GM18517 (cell line): ENCODE data around the gene SLC27A2.
"Not testable (repeated sequence)": the region's sequence is repeated elsewhere in the genome, so short reads cannot be mapped to it uniquely, and the experiment has no call there.

ENCODE experiments used
- ATAC-seq: cut with Tn5 transposase; IDR thresholded peaks from one replicate; pipeline ENCODE4 v1.9.1; 2021; ENCODE audit warnings: mild to moderate bottlenecking, moderate library complexity; ENCODE audit not compliant: unreplicated experiment

The SLC27A2 gene

DNA sequence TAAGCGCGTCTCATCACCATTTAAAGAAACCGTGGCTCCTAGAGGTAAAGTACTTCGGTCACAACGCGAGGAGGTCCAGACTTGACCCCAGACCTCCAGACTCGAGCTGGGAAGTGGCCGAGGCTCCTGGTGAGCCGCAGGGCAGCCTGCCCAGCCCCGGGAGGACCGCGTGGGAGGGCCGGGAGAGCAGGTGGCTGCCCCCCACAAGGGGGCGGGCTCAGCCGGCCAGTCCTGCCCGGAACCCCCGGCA is at the start of gene SLC27A2:
Gene SLC27A2, plus strand, starts transcription at position 228 of the 250 bp plus-strand sequence. CDS start 232 bp downstream, outside the sequence.
- no peak for ATAC-seq

DNA sequence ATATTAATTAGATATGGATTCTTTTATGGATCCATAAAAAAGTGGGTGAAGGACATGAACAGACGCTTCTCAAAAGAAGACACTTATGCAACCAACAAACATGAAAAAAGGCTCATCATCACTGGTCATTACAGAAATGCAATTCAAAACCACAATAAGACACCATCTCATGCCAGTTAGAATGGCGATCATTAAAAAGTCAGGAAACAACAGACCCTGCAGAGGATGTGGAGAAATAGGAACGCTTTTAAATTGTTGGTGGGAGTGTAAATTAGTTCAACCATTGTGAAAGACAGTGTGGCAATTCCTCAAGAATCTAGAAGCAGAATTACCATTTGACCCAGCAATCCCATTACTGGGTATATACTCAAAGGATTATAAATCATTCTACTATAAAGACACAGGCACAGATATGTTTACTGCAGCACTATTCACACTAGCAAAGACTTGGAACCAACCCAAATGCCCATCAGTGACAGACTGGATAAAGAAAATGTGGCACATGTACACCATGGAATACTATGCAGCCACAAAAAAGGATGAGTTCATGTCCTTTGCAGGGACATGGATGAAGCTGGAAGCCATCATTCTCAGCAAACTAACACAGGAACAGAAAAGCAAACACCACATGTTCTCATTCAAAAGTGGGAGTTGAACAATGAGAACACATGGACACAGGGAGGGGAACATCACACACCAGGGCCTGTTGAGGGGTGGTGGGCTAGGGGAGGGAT is 49.6 kb upstream of the SLC27A2 start:
- ATAC-seq = not testable (repeated sequence)

DNA sequence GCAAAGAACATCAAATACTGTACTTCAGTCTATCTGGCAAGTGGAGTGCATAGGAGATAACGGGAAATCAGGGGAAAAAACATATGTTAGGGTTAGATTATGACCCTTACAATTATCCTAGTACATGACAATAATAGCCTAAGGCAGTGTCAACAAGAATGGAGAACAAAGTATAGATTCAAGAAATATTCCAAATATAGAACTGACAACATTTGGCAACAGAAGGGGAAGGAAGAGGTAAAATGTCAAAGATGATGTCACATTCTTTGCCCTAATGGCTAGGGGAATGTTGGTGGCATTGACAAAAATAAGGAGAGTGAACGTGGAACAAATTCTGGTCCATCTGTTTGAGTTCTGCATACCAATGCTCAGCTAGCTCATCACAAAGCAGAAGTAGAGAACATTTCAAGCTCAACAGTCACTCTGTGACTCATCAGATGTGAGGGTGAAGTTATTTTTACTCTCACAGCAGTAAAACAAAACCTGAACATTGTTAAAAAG is 47.4 kb upstream of the SLC27A2 start:
- peak; percentile 78 for ATAC-seq

DNA sequence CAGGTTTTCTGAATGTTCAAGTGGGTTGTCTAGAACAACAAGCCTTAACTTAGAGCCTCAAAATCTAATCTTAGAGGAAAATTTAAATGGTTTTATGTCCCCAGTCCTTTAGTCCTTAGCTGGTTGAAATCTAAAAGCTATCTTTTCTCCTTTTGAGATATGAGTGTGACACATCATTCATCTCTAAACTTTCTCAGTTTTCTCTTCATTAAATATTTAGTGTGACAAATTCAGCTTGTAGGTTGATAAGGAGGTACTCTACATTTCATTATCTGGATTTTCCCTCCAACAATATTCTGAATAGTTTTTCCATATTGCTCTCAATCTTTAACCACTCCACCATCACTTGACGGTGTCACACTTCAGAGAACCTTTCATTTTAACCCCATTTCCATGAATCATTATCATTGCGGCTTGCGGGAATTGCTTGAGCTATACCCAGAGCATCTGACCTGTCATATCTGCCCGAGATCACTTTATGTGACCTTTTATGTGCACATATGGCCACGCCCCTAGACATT is 46.9 kb upstream of the SLC27A2 start:
- ATAC-seq = peak; percentile 60

DNA sequence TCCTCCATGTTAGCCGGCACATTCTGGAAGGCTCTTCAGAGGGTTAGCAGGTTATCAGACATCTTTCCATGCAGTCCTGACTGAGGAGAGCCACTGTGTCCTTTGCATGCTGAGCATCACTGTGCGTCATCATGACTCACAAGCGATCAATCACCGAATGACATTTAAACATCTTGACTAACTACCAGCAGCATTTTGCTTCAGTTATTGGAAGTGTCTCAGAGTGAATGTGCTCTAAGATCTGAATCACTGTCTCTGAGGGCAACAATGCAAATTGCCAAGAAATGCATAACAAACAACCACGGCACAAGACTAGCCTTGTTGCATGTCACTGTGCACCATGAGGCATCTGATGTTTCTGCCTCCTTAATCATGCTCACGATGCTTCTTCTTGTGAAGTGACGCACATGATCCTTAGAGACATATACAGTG is 44.6 kb upstream of the SLC27A2 start:
- no peak for ATAC-seq

DNA sequence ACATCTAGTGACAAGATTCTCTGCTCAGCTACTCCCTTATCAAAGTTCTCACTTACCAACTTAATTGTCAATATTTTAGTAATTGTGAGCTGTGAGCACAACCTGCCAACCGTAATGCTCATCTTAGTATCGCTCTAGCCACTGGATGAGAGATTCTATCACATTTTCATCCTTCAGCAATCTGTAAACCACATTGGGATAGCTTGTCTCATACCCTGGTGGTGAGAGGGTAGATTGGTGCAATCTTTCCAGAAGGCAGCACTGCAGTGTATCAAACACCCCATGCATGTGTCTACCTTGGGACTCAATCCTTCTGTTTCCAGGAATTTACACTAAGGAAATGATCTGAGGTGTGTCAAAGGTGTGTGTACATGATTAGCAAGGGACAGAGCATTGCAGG is 44.1 kb upstream of the SLC27A2 start:
- ATAC-seq = no peak

DNA sequence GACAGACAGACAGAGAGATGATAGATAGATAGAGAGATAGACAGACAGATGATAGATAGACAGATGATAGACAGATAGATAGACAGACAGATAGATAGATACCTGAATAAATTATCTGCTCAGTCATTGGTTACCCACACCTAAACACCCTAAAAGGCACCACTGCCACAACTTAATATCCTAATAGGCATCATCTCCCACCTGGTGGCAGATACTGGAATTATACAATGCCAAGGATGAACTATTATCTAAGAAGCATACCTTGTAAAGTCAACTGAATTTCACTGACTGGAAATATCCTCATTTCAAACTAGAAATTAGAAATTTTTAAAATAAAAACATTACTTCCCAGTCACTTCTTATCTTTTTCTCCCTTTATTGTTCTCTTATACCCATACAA is 43.6 kb upstream of the SLC27A2 start:
- ATAC-seq = no peak

DNA sequence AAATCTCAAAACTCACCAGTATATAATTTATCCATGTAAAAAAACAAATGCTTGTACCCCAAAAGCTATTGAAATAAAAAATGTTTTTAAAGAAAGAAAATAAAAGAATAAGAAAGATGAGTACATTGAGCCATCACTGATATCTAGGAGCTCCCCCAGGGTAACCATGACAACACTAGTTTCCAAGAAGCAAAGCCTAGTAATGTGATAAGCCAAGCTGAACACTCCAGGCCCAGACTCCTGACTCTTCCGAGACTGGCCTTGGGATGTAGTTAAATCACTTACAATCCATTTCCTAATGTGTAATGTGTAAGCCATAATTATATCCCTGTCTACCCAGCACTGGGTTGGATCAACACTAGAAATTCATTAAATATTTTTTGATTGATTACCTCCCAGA is 41.9 kb upstream of the SLC27A2 start:
- no peak for ATAC-seq

DNA sequence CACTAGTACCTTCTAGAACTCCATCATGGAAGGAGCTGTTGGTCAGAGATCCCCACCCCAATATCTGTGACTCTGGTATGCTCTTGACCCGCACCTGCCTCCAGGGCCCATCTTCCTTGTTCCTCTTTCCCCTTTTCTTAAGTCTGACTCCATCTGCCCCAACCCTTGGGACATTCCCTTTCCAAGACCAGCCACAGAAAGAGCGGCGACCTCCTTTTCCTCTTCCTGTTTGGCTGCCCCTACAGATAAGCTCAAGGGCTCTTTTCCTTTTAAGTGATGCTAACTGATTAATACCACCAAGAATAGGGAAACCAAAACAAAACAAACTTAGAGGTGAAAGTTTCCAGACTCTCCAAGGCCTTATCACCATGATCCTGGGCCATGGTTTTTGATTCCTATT is 41.0 kb upstream of the SLC27A2 start:
- ATAC-seq = no peak

DNA sequence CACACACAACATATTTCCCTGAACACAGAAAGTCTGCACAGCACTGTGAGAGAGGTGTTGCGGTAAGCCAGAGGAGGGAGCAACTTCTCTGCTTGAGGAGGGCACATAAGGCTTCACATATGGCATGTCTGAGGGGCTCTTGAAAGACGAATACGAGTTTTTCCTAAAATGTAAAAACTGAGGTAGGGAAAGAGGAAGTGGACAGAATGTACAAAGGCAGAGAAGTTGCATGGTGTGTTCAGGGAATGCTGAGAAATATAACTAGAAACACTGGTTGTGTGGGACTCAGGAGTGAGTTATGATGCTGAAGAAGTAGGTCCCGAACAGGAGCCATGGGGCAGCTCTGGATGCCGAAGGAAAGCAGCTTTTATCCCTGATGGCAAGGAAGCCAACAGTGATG is 40.1 kb upstream of the SLC27A2 start:
- no peak for ATAC-seq

DNA sequence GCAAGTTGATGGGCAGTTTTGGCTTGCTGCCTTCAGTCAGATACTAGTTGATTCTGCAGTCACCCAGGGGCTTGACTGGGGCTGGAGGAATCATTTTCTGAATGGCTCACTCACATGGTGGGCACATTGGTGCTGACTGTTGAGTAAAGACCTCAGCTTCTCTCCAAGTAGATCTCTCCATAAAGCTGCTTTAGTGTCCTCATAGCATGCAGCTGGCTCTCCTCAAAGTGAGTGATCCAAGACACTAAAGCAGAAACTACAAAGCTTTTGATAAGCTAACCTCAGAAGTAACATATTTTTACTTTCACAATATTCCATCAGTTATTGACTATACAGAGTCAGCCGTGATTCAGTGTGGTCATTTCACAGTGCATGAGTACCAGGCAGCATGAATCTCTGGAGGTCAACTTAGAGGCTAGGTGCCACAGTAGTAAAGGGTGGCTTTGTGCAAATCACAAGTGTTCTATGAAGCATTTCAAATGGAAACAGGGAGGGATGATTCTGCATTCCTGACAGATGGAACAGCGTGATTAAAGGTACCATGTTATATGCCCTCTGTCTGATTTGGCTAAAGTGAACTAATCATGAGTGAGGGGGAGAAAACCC is 38.6 kb upstream of the SLC27A2 start:
- ATAC-seq = no peak

DNA sequence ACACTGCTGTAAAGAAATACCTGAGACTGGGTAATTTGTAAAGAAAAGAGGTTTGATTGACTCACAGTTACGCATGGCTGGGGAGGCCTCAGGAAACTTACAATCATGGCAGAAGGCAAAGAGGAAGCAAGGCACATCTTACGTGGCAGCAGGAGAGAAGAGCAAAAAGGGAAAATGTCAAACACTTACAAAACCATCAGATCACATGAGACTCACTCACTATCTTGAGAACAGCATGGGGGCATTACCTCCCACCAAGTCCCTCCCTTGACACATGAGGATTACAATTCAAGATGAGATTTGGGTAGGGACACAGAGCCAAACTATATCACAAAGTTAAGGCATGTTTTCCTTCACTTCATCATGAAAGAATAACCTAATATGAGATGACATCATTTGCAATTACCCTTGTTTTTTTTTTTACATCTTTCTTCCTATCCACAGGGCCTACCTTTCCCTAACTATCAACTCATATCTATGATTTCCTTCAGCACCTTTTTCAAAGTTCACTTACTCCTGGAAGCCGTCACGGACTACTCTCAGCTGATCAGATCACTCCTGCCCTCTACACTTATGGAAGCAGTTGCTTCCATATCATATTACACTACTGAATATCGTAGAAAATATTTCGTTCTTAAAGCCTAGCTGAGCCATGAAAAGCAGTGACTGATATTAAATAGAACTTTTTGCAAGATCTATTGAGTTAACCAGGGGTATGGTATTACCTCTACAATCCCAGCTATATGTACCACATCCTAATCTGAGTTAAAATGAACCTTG is 37.5 kb upstream of the SLC27A2 start:
- no peak for ATAC-seq

DNA sequence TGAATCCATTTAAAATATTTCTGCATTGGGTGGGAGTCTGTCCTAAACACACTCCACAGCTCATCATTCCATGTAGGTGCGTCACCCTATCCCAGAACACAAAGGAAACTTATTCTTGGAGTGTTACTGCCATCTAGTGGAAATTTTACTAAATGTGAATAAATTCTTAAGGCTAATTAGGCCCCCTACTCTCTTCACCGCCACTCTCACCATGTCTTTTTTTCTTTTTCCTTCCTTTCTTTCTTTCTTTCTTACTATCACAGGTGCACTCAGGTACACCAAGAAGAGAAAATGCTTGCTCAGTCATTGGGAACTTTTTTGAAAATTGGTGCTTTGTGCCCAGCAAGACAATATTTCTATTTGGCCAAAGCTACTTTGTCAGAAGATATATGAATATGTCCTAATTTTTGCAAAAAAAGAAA is 36.5 kb upstream of the SLC27A2 start:
- peak; percentile 60 for ATAC-seq

DNA sequence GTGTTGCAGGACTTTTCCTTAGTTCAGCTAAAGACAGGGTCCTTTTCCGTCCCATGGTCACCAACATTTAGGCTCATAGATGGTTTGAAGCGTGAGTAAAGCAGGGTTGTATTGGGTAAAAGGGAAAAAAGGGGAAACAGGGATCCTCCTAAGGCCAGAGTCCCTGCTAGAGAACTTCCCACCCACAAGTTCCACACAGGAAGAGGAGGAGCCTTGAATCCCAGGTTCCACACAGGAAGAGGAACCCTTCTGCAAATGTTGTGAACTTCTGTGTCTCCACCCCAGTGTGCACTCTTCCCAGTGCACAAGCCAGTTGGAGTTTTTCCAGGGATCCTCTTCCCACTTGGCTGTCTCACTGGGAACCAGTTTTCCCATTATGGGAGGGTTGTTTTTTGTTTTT is 35.4 kb upstream of the SLC27A2 start:
- no peak for ATAC-seq

DNA sequence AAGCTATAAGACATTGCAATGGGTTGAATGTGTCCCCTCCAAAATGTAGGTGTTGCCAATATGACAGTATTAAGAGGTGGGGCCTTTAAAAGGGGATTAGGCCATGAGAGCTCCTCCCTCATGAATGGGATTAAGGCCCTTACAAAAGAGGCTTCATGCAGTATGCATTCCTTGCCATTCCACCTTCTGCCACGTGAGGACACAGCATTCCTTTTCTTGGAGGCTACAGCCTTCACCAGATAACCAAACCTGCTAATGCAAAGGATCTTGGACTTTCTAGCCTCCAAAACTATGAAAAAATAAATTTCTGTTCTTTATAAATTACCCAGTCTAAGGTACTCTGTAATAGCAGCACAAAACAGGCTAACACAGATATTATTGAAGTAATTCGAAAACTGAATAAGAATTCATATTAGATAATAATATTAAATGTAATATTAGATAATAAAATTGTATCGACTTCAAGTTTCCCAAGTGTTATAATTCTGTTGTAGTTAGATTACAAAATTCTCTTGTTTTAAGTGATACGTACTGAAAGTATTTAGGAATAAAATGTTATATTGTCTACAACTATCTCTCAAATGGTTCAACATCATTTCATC is 33.5 kb upstream of the SLC27A2 start:
- no peak for ATAC-seq

DNA sequence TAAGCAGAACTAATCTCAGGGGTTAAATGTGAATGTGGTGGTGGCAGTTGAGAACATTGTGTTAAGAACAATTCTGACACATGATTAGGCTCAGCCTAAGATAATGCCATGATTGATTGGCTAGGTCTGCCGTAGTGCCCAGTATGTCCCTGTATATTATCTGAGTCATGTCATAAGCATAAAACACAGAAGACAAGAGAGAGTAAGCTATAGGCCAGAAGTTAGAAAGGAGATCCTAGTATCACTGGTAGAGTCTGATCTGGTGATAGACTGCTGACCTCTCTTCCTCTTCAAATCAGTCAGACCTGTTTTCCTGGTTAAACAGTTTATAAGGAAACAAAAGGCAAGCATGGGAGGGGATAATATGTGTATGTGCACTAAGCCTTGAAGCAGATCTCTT is 32.9 kb upstream of the SLC27A2 start:
- ATAC-seq = no peak

DNA sequence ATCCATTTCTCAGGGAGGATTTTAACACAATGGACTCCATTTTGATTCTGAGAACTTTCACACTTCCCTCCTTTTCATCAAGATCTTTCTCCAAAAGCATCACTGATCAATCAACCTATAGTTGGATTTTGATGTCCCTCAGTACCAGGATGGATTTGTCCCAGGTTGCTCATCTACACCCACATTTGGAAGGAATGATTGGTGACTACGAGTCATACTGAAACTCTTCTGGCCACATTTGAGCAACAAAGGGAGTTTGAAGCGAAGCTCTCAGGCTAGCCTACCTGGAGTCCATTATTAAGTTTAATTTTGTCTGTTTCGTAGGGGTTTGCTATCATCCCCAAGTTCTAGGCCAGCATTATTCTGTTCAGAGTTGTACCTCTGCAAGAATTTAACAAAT is 31.6 kb upstream of the SLC27A2 start:
- no peak for ATAC-seq

DNA sequence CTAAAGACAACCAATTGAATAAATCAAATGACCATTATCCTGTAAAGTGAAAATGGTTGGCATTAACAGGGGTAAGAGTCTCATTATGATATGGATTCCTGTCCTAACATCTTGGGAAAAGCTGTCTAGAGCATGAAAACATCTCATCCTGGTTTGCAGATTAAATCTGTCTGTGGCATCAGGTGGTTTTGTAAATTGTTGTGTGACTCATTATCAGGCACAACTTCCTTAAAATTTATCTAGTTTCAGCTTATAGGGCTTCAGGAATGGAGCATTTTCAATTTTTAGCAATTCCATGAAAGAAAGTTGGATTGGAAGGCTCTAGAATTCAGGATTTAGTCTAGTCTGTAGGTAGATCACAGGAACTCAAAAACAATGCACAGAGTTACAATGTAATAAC is 31.1 kb upstream of the SLC27A2 start:
- ATAC-seq = no peak

DNA sequence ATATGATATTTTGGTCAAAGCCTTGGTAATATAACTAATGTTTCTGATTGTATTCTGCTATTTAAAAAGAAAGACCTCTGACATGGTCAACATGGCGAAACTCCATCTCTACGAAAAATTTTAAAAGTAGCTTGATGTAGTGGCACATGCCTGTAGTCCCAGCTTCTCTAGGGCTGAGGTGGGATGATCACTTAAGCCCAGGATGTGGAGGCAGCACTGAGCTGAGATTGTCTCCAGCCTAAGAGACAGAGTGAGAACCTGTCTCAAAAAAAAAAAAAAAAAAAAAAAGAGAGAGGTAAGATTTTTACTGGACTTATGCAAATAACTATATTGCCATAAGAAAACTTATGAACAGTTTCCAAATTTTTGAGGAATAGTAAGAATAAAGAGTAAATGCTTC is 30.5 kb upstream of the SLC27A2 start:
- no peak for ATAC-seq

DNA sequence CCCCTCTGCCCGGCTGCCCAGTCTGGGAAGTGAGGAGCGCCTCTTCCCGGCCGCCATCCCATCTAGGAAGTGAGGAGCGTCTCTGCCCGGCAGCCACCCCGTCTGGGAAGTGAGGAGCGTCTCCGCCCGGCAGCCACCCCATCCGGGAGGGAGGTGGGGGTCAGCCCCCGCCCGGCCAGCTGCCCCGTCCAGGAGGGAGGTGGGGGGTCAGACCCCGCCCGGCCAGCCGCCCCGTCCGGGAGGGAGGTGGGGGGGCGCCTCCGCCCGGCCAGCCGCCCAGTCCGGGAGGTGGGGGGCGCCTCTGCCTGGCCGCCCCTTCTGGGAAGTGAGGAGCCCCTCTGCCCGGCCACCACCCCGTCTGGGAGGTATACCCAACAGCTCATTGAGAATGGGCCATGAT is 23.8 kb upstream of the SLC27A2 start:
- not testable (repeated sequence) for ATAC-seq

DNA sequence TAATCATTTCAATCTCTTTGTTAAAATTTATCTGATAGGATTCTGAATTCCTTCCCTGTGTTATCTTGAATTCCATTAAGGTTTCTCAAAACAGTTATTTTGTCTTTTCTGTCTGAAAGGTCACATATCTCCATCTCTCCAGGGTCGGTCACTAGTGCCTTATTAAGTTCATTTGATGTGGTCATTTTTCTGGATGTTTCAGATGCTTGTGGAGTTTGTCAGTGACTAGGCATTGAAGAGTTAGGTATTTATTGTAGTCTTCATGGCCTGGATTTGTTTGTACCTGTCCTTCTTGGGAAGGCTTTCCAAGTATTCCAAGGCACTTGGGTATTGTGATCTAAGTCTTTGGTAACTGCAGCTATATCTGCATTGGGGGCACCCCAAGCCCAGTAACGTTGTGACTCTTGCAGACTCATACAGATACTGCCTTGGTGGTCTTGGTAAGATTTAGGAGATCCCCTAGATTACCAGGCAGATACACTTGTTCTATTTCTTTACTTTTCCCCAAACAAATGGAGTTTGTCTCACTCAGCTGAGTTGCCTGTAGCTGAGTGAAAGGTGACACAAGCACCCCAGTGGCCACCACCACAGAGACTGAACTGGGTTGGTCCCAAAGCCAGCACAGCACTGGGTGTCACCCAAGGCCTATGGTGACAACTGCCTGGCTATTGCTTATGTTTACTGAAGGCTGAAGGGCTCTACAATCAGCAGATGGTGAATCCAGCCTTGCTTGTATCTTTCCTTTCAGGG is 18.9 kb upstream of the SLC27A2 start:
- ATAC-seq = no peak
